Liver (tissue), 3 donors: ENCODE measurements around the gene ABTB2.

Source experiments
- ATF3 ChIP-seq: IDR thresholded peaks from 2 replicates; pipeline ENCODE4 v1.6.1; 2016; ENCODE audit warnings: antibody characterized with exemption
- EGR1 ChIP-seq, 2 donors: IDR thresholded peaks; 2 replicates each; pipeline ENCODE4 v1.6.1; 2016 to 2018; ENCODE audit warnings: antibody characterized with exemption in 2 of 2, low read depth in 2 of 2
- GABPA ChIP-seq, 2 donors: IDR thresholded peaks in 1 of 2; conservative IDR thresholded peaks in 1 of 2; 2 replicates each; pipeline ENCODE4 v1.6.1; 2016; ENCODE audit warnings: antibody characterized with exemption in 2 of 2, mild to moderate bottlenecking in 1 of 2, moderate library complexity in 1 of 2
- HNF4A ChIP-seq, 2 donors: conservative IDR thresholded peaks; 2 replicates each; pipeline ENCODE4 v1.6.1; 2016; ENCODE audit warnings: antibody characterized with exemption in 2 of 2, mild to moderate bottlenecking in 2 of 2
- HNF4G ChIP-seq: IDR thresholded peaks from 2 replicates; pipeline ENCODE4 v1.6.1; 2016; ENCODE audit warnings: antibody characterized with exemption
- JUND ChIP-seq, 2 donors: IDR thresholded peaks; 2 replicates each; pipeline ENCODE4 v1.6.1; 2016; ENCODE audit warnings: antibody characterized with exemption in 2 of 2
- RAD21 ChIP-seq, 2 donors: IDR thresholded peaks; 2 replicates each; pipeline ENCODE4 v1.6.1; 2016; ENCODE audit warnings: antibody characterized with exemption in 2 of 2, mild to moderate bottlenecking in 2 of 2
- REST ChIP-seq: IDR thresholded peaks from 2 replicates; pipeline ENCODE4 v1.6.1; 2016; ENCODE audit warnings: antibody characterized with exemption, mild to moderate bottlenecking
- SP1 ChIP-seq: IDR thresholded peaks from 2 replicates; pipeline ENCODE4 v1.6.1; 2018; ENCODE audit warnings: antibody characterized with exemption, mild to moderate bottlenecking
- TAF1 ChIP-seq: conservative IDR thresholded peaks from 2 replicates; pipeline ENCODE4 v1.6.1; 2016; ENCODE audit warnings: antibody characterized with exemption, mild to moderate bottlenecking
- YY1 ChIP-seq: IDR thresholded peaks from 2 replicates; pipeline ENCODE4 v1.6.1; 2016; ENCODE audit warnings: antibody characterized with exemption, mild to moderate bottlenecking
- ZBTB33 ChIP-seq: IDR thresholded peaks from 2 replicates; pipeline ENCODE4 v1.6.1; 2016; ENCODE audit warnings: antibody characterized with exemption
- TF ChIP-seq, protein P1 (sequence below): fragments of 150-350 bp; IDR thresholded peaks from 2 replicates; pipeline ENCODE4 v1.5.1; 2017; ENCODE audit warnings: improper control_type of control experiment, low read depth, low read length; ENCODE audit not compliant: missing input control
- TF ChIP-seq, protein P2 (sequence below): IDR thresholded peaks from 2 replicates; pipeline ENCODE4 v1.6.1; 2016; ENCODE audit warnings: antibody characterized with exemption
- donor health status: healthy.
- donor health status: healthy.

- TF ChIP-seq, protein P1, sequence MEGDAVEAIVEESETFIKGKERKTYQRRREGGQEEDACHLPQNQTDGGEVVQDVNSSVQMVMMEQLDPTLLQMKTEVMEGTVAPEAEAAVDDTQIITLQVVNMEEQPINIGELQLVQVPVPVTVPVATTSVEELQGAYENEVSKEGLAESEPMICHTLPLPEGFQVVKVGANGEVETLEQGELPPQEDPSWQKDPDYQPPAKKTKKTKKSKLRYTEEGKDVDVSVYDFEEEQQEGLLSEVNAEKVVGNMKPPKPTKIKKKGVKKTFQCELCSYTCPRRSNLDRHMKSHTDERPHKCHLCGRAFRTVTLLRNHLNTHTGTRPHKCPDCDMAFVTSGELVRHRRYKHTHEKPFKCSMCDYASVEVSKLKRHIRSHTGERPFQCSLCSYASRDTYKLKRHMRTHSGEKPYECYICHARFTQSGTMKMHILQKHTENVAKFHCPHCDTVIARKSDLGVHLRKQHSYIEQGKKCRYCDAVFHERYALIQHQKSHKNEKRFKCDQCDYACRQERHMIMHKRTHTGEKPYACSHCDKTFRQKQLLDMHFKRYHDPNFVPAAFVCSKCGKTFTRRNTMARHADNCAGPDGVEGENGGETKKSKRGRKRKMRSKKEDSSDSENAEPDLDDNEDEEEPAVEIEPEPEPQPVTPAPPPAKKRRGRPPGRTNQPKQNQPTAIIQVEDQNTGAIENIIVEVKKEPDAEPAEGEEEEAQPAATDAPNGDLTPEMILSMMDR, result no peak
- TF ChIP-seq JUND (IDR thresholded peaks at IDR 0.05) (no peak), SP1 (no peak), ZBTB33 (no peak), YY1 (no peak), REST (no peak), TAF1 (no peak), ATF3 (no peak), EGR1 (IDR thresholded peaks at IDR 0.05; ENCODE audit: low read depth in 2 of 2) (no peak), HNF4G (no peak), RAD21 (IDR thresholded peaks at IDR 0.05) (no peak), GABPA (IDR thresholded peaks at IDR 0.05 in 1 of 2, conservative IDR thresholded peaks at IDR 0.05 in 1 of 2) (no peak), HNF4A (conservative IDR thresholded peaks at IDR 0.05) (no peak)
- TF ChIP-seq, protein P2, sequence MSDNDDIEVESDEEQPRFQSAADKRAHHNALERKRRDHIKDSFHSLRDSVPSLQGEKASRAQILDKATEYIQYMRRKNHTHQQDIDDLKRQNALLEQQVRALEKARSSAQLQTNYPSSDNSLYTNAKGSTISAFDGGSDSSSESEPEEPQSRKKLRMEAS, result no peak
Observed at GRCh38 chr11:34275486-34275885, 82.3 kb downstream of the ABTB2 start.
